ENCODE results near the gene ST8SIA1. TPM values are rescaled to one million over a fixed set of nuclear protein-coding genes. Genes with fewer than 3 reads are reported as not detected.
A peak's percentile ranks its signal among the peaks of the same experiment; 100 is the strongest.

ST8SIA1 gene
- total RNA-seq, 2 experiments from 2014 or later = 5.6 to 5.7 TPM

DNA sequence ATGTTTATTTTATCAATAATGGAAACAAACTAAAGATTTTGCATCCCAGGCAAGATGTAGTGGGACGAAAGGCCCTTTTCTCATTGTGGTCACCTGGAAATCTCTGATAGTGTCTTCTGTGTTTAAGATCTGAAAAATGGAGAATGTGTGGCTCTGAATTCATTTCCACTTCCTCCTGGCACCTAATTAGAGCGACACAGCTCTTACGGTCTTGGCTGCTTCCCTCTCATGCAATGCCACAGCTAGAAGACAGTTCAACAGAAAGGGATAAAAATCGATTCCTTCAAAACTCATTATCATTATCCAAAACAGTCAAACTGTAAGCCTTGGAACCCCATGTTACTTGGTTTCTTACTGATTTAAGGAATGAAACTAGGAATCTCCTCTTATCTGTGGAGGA lies 9.3 kb downstream of the ST8SIA1 start:
- TF ChIP-seq, protein P1, sequence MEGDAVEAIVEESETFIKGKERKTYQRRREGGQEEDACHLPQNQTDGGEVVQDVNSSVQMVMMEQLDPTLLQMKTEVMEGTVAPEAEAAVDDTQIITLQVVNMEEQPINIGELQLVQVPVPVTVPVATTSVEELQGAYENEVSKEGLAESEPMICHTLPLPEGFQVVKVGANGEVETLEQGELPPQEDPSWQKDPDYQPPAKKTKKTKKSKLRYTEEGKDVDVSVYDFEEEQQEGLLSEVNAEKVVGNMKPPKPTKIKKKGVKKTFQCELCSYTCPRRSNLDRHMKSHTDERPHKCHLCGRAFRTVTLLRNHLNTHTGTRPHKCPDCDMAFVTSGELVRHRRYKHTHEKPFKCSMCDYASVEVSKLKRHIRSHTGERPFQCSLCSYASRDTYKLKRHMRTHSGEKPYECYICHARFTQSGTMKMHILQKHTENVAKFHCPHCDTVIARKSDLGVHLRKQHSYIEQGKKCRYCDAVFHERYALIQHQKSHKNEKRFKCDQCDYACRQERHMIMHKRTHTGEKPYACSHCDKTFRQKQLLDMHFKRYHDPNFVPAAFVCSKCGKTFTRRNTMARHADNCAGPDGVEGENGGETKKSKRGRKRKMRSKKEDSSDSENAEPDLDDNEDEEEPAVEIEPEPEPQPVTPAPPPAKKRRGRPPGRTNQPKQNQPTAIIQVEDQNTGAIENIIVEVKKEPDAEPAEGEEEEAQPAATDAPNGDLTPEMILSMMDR (IDR thresholded peaks at IDR 0.05) = no peak
- CTCF ChIA-PET = interaction anchor here (1.7 kb wide), 1 partner anchor 118 kb away, joined by 5 read pairs; no protein-coding TSS in a partner anchor
- Mint-ChIP-seq H3K9me3 (no peaks in the 10 kb centered on the region), H3K36me3 (ENCODE audit: low read depth) (no peaks in the 10 kb centered on the region), H3K27ac (no peak overlapping the region), H3K27me3 (no peaks in the 10 kb centered on the region), H3K4me3 (no peak overlapping the region), H3K4me1 (ENCODE audit: low read depth) (peaks cover 48% of the 10 kb centered on the region)
- H3K27ac ChIP-seq (ENCODE audit: low read depth in 1 of 2, low read length in 2 of 2) = no peak overlapping the region
- H3K36me3 ChIP-seq (ENCODE audit: insufficient read depth, low read length) = no peaks in the 10 kb centered on the region
- no peaks in the 10 kb centered on the region for H3K9me3 ChIP-seq (ENCODE audit: control insufficient read depth in 1 of 2, insufficient read depth in 1 of 2, low read length in 2 of 2)
- DNase-seq = no peak
- POLR2A ChIA-PET = no interaction called here
- peaks cover 20% of the 10 kb centered on the region for H3K4me1 ChIP-seq (ENCODE audit: insufficient read depth, low read length)
- no peaks in the 10 kb centered on the region for H3K27me3 ChIP-seq (ENCODE audit: control insufficient read depth in 1 of 2, insufficient read depth in 2 of 2, low read length in 2 of 2)
- no peak for ATAC-seq (ENCODE audit: poor library complexity)
- intact Hi-C loops (cut with DNase I, micrococcal nuclease) = no loop called here
- no peak overlapping the region for H3K4me3 ChIP-seq (ENCODE audit: low read length)

DNA sequence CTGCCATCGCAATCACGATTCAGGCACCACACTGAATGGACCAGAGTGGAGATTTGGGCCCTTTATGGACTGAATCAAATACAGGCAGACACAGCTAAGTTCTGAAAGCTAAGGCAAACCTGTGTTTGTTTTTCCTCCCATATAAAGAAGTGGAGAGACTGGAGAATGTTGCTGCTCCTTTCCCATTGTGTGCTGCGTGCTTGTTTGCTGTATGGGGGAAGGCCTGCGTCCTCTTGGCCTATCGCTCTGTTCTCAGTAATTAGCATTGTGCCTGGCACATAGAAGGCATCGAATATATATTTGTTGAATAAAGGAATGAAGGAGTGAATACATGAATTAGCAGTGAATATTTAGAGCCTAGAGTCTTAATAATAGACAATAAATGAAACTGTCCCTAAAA lies 12.4 kb downstream of the ST8SIA1 start:
- H3K4me3 Mint-ChIP-seq = no peak overlapping the region
- H3K27me3 Mint-ChIP-seq = no peaks in the 10 kb centered on the region
- H3K4me1 Mint-ChIP-seq (ENCODE audit: low read depth) = peaks cover 29% of the 10 kb centered on the region
- Histone ChIP-seq H3K4me3 (ENCODE audit: low read length) (no peak overlapping the region), H3K27ac (ENCODE audit: low read depth in 1 of 2, low read length in 2 of 2) (no peak overlapping the region), H3K4me1 (ENCODE audit: insufficient read depth, low read length) (peaks cover 18% of the 10 kb centered on the region), H3K27me3 (ENCODE audit: control insufficient read depth in 1 of 2, insufficient read depth in 2 of 2, low read length in 2 of 2) (no peaks in the 10 kb centered on the region), H3K9me3 (ENCODE audit: control insufficient read depth in 1 of 2, insufficient read depth in 1 of 2, low read length in 2 of 2) (no peaks in the 10 kb centered on the region), H3K36me3 (ENCODE audit: insufficient read depth, low read length) (no peaks in the 10 kb centered on the region)
- ATAC-seq (ENCODE audit: poor library complexity) (no peak), DNase-seq (no peak)
- no peaks in the 10 kb centered on the region for H3K36me3 Mint-ChIP-seq (ENCODE audit: low read depth)
- CTCF ChIA-PET = no interaction called here
- POLR2A ChIA-PET = interaction anchor here (1.2 kb wide), 1 partner anchor 13 kb away, joined by 4 read pairs; no protein-coding TSS in a partner anchor
- H3K9me3 Mint-ChIP-seq = no peaks in the 10 kb centered on the region
- peak overlapping the region; percentile 1 for H3K27ac Mint-ChIP-seq
- TF ChIP-seq, protein P1 (IDR thresholded peaks at IDR 0.05) = no peak
- intact Hi-C loops (cut with DNase I, micrococcal nuclease) = no loop called here

DNA sequence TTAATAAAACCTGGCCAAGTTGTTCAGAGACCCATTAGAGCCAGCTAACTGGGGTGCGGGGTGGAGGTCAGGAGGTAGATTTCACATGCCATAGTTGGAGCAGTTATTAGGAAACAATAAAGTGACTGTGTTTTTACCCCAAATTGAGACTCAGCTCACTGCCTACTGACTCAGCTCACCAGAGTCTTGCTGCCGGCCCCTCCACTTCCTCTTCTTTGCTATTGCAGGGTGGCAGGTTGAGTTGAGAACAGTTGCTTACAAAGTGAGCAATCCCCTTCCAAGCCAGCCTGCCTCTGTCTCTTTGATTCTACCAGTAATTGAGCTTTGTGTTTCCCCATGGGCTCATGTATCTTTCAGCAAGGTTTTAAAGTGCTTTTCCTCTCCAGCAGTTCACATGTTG lies 12.9 kb downstream of the ST8SIA1 start:
- ATAC-seq (ENCODE audit: poor library complexity) (peak; percentile 63), DNase-seq (peak in 10 of 14 experiments; percentile 7 to 59 (median 23))
- Mint-ChIP-seq H3K36me3 (ENCODE audit: low read depth) (no peaks in the 10 kb centered on the region), H3K27me3 (no peaks in the 10 kb centered on the region), H3K27ac (peak overlapping the region; percentile 1), H3K9me3 (no peaks in the 10 kb centered on the region), H3K4me3 (no peak overlapping the region), H3K4me1 (ENCODE audit: low read depth) (peaks cover 25% of the 10 kb centered on the region)
- intact Hi-C loops (cut with DNase I, micrococcal nuclease) = no loop called here
- ChIA-PET CTCF (interaction anchor here (1.3 kb wide), 1 partner anchor 14 kb away, joined by 5 read pairs; no protein-coding TSS in a partner anchor), POLR2A (interaction anchor here (1.2 kb wide), 1 partner anchor 14 kb away, joined by 4 read pairs; no protein-coding TSS in a partner anchor)
- Histone ChIP-seq H3K27ac (ENCODE audit: low read depth in 1 of 2, low read length in 2 of 2) (no peak overlapping the region), H3K36me3 (ENCODE audit: insufficient read depth, low read length) (no peaks in the 10 kb centered on the region), H3K4me1 (ENCODE audit: insufficient read depth, low read length) (peaks cover 18% of the 10 kb centered on the region), H3K9me3 (ENCODE audit: control insufficient read depth in 1 of 2, insufficient read depth in 1 of 2, low read length in 2 of 2) (no peaks in the 10 kb centered on the region), H3K4me3 (ENCODE audit: low read length) (no peak overlapping the region), H3K27me3 (ENCODE audit: control insufficient read depth in 1 of 2, insufficient read depth in 2 of 2, low read length in 2 of 2) (no peaks in the 10 kb centered on the region)
- TF ChIP-seq, protein P1 (IDR thresholded peaks at IDR 0.05) = no peak
